Ammon's horn (tissue), 1 donor: ENCODE results near the gene GPN1.
"Not testable (repeated sequence)": the region's sequence is repeated elsewhere in the genome, so short reads cannot be mapped to it uniquely, and the experiment has no call there.

ENCODE experiments used
- DNase-seq: peaks from one replicate; pipeline ENCODE4 v3.0.0-alpha.2; 2016; ENCODE audit warnings: low spot score

GPN1 gene

GRCh38 chr2:27628767-27629709 lies at the start of gene GPN1, which contains the start of gene CCDC121:
TSS of gene GPN1 (plus strand) at chr2:27629050. CDS start at chr2:27629059, 9 bp downstream.
TSS of gene CCDC121 (minus strand) at chr2:27629012. CDS start at chr2:27627799, 1,213 bp downstream.
- peak; percentile 96 for DNase-seq

- DNase-seq: no peak
Measured at GRCh38 chr2:27581417-27582128, 47.3 kb upstream of the GPN1 start.

- DNase-seq: peak; percentile 5
Measured at GRCh38 chr2:27582129-27582694, 46.6 kb upstream of the GPN1 start.

GRCh38 chr2:27582695-27583389 lies 46.0 kb upstream of the GPN1 start, which contains the start of gene ZNF512:
TSS of gene ZNF512 (plus strand) at chr2:27583042. CDS start at chr2:27583113, 71 bp downstream.
- peak; percentile 90 for DNase-seq

- no peak for DNase-seq
Measured at GRCh38 chr2:27583390-27583915, 45.4 kb upstream of the GPN1 start.

- no peak for DNase-seq
Measured at GRCh38 chr2:27584597-27584996, 44.3 kb upstream of the GPN1 start.

- DNase-seq: no peak
Measured at GRCh38 chr2:27587025-27587424, 41.8 kb upstream of the GPN1 start.

DNA sequence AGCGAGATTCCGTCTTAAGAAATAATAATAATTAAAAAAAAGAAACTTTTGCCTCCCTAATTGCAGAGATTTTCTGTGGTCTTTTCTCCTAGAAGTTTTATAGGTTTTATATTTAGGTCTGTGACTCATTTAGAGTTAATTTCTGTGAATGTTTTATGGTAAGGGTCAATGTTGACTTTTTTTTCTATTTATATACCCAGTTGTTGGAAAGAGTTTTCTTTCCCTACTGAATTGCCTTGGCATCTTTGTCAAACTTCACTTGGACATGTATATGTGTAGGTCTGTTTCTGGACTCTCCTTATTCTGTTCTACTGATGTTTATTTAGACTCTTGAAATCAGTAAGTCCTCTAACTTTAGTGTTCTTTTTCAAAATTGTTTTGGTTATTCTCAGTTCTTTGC lies 40.5 kb upstream of the GPN1 start:
- DNase-seq: no peak

DNA sequence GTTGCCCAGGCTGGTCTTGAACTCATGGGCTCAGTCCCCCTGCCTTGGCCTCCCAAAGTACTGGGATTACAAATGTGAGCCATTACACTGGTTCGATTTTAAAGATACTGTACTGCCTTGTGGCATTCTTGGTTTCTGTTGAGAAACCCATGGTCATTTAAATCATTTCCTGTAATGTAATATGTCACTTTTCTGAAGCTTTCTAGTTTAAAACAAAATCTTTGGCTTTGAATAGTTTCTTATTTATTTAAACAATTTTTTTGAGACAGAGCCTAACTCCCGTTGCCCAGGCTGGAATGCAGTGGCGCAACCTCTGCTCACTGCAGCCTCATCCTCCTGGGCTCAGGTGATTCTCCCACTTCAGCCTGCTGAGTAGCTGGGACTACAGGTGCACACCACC lies 37.1 kb upstream of the GPN1 start:
- no peak for DNase-seq

DNA sequence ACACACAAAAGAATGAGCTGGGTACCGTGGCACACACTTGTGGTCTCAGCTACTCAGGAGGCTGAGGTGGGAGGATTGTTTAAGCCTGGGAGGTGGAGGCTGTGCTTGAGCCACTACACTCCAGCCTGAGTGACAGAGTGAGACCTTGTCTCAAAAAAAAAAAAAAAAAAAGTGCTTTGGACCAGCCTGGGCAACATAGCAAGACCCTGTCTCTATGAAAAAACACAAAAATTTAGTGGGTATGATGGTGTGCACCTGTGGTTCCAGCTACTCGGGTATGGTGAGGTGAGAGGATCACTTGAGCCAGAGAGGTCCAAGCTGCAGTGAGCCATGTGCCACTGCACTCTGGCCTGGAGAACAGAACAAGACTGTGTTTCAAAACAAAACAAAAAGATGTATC lies 35.6 kb upstream of the GPN1 start:
- DNase-seq: no peak

DNA sequence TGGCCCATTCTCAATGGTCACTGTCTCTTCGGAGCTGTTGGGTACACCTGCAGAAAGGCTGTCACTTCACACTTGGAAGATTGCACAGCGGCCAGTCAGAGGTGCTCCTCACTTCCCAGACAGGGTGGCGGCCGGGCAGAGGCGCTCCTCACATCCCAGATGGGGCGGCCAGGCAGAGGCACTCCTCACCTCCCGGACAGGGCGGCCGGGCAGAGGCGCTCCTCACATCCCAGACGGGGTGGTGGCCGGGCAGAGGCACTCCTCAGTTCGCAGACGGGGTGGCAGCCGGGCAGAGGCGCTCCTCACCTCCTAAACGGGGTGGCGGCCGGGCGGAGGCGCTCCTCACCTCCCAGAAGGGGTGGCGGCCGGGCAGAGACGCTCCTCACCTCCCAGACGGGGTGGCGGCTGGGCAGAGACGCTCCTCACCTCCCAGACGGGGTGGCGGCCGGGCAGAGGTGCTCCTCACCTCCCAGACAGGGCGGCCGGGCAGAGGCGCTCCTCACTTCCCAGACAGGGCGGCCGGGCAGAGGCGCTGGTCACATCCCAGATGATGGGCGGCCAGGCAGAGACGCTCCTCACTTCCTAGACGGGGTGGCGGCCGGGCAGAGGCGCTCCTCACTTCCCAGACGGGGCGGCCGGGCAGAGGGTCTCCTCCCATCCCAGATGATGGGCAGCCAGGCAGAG lies 34.7 kb upstream of the GPN1 start:
- DNase-seq: not testable (repeated sequence)

GRCh38 chr2:27595412-27595811 lies 33.4 kb upstream of the GPN1 start:
- not testable (repeated sequence) for DNase-seq

GRCh38 chr2:27596627-27597026 lies 32.2 kb upstream of the GPN1 start:
- no peak for DNase-seq

- no peak for DNase-seq
Measured at GRCh38 chr2:27606611-27607010, 22.2 kb upstream of the GPN1 start.

- no peak for DNase-seq
Measured at GRCh38 chr2:27613985-27614384, 14.9 kb upstream of the GPN1 start.

- DNase-seq: no peak
Measured at GRCh38 chr2:27615316-27615715, 13.5 kb upstream of the GPN1 start.

- no peak for DNase-seq
Measured at GRCh38 chr2:27621524-27621923, 7.3 kb upstream of the GPN1 start.

DNA sequence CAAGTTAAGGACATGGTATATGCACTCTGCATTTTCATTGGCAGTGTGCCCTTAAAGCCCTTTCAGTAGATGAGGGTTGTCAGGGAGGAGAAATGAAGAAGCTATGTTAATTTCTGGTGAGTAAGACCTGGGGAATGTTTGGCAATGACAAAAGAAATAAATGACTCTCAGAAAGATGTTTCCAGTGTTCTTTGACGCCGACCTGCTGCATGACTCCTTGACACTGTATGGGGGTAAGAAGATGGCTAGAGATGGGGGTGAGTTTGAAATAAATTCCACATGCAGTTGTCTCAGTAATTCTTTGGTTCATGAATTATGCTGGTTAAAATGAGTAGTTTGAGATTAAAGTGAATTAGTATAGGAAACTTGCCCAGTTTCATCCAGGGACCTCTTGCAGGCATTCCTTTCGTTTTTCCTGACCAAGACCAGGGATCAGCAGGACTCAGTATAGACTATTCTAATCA lies 5.9 kb upstream of the GPN1 start:
- no peak for DNase-seq

GRCh38 chr2:27624943-27625342 lies 3.9 kb upstream of the GPN1 start:
- no peak for DNase-seq

DNA sequence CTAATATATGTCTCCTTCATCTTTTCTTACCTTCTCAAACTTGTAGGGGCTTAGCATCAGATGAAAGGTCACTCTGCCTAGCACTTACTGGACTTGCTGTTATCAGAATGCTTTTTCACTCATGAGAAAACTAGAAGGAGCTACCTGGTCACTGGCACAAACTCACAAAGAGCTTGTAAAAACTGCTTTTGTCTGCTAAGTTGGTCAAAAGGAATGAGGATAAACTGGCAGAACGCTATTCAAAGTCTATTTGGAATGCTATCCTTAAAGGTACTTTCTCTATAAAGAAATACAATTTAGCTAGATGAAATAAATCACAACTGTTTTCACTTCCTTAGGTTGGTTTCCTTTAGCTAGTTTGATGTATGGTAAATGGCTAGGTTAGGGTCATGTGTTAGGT lies 2.5 kb upstream of the GPN1 start:
- DNase-seq: not testable (repeated sequence)

DNA sequence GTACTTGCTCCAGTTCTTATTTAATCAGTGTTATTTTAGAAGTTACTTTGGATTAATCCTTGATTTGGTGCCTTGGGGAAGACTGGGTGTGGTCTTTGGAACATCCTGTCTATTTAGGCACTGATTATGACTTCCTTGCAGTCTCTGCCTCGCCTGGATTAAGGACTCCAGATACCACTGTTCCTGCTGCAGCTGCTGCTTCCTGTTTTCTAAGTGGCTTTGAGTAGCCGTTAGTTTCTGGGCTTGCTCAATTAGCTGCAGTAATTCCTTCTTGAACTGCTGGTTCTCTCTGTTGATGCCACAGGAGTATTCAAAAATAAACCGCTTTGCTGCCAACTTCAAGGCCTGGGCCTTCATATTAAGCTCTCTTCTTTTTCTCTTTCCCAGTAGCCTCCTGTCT lies 1.9 kb upstream of the GPN1 start:
- DNase-seq: not testable (repeated sequence)
